Activated CD4-positive, alpha-beta T cell treated with anti-CD3 and anti-CD28 coated beads, Interleukin-2, amount 50 U/mL, for 1 hour (primary cell): Measurements from ENCODE around the gene CAPN8.

Experiments
- DNase-seq: peaks from one replicate; pipeline ENCODE4 v3.0.0-alpha.2; 2020

Gene CAPN8

DNA sequence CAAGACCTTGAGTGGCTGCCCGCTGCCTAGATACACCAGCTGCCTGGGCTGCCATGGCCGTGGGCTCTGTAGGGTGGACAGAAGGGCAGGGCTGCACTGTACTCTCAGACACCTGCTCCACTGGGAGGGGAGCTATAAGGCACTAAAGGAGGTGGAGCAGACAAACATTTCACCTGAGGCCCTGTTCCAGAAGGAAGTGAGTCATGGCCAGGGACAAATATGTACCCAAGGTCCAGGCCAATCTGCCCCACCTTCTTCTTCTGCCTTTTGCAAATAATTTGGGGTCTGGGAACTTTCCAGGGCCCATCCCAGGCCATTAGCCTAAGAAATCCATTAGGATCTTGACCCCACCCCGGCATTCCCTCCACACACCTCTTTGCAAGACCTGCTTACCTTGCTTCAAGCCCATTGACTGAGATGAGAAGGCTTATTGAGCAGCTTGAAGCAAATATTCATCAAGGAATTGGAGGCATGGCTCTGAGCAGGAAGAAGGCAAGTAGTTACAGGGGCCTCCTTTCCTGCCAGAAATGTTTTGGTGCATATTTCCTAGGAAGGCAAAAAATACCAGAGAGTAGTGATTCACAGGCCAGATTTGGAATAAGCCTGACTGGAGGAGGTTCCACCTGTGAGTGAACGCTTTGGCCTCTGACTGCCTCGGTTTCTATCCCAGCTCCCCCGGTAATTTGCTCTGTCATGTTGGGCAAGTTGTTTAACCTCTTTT lies at the start of gene CAPN8:
Gene CAPN8 (minus strand): TSS at position 110 of the 721 bp plus-strand sequence. CDS start 55 bp downstream, at position 55.
- no peak for DNase-seq

GRCh38 chr1:223714849-223715603 lies 49.5 kb upstream of the CAPN8 start:
- DNase-seq = no peak

GRCh38 chr1:223714421-223714724 lies 48.9 kb upstream of the CAPN8 start:
- DNase-seq = no peak

DNA sequence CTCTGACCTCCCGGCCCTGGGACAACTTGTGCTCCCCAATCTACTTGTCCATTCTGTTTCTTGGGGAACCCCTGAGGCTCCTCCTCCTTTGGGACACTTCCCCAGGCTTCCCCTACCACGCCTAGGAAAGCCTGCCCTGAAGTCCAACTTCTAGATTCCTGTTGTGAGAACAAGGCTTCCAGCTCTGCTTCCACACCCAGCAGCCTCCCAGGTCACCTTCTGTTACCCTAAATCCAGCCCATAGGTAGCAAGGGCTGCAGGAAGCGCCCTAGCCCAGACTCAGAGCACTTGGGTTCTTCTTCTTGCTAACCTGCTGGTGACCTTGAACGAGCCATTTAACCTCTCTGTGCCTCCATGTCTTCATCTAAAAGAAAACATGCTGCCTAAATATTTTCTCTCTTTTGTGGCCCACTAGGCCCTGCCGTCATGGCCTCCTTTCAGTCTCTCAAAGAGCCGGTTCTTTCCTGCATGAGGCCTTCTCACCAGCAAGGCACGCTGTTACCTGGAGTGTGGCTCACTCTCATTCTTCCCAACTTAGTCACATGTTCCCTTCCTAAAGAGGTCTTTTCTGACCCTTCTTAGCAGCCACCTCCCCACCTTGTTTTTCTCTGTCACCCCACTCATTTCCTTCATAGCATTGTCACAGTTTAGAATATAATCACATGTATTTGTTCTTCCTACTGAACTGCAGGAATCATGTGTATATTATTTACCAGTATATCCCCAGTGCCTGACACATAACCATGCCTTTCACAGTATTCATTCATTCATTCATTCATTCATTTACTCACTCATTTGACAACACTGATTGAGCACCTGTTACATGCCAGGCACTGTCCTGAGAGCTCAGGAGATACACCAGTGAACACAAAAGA lies 48.3 kb upstream of the CAPN8 start:
- peak; percentile 10 for DNase-seq

DNA sequence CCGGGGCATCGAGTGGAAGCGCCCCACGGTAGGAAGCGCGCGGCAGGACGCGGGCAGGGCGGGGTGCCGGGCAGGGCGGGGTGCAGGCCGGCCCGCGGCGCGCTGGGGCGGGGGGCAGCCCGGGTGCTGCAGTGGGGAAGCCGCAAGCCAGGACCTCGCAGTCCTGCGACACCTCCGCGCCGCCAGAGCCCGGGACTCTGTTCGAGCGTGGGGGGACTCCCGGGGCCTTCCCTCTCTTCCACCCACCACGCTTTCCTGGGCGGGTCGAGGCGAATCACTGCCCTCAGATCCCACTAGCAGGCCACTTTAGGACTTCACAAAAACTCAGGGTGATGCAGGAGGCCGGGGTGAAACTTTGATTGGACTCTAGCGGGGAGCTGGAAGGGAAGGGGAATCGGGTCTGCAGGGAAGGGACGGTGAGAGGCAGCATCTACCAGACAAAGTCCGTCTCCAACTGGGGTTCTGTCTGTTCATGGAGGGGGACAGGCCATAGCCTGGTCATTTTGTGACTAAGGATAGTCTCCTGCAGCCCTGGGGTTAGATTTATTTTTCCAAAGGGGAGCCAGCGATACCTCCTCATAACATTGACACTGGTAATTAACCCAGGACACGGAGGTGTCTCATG lies 47.5 kb upstream of the CAPN8 start:
- peak; percentile 33 for DNase-seq

DNA sequence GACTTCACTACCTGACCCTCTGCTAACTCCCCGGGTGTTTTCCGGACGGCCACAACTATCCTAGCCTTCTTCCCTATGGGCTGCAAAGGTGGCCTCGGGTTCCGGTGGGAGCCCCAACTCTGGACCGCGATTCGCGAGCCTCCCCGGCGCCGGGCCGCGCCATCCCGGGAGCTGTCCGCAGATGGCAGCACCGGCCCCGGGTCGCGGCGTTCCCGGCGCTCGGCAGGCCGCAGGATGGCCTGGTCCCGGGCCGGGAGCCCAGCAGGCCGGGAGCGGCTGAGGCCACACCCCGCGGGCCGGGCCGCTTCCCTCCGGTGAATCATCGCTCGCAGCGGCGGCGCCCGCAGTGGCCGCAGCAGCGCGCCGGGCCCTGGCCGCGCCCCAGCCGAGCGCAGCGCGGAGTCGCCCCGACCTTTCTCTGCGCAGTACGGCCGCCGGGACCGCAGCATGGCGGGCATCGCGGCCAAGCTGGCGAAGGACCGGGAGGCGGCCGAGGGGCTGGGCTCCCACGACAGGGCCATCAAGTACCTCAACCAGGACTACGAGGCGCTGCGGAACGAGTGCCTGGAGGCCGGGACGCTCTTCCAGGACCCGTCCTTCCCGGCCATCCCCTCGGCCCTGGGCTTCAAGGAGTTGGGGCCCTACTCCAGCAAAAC lies 46.8 kb upstream of the CAPN8 start, which contains the start of gene CAPN2:
Gene CAPN2 (plus strand): TSS at position 346 of the 656 bp plus-strand sequence. CDS start 102 bp downstream, at position 448.
- peak; percentile 54 for DNase-seq

- no peak for DNase-seq
Observed at GRCh38 chr1:223711747-223712193, 46.3 kb upstream of the CAPN8 start.

DNA sequence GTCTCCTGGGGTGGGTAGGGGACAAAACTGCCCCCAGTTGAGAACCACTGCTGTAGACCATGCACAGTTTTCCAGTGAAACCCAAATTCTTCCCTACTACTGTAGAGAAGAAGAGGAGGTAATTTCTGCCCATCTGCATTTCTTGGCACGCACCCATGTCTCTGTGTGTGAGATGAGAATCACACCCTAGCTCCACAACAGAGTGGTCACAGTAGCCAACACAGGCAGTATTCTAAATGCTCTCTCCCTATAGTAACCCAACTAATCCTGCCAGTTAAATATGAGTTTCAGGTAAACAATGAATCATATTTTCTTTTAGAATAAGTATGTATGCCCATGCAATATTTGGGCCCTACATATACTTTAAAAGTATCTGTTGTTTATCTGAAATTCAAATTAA lies 45.7 kb upstream of the CAPN8 start:
- DNase-seq = no peak

DNA sequence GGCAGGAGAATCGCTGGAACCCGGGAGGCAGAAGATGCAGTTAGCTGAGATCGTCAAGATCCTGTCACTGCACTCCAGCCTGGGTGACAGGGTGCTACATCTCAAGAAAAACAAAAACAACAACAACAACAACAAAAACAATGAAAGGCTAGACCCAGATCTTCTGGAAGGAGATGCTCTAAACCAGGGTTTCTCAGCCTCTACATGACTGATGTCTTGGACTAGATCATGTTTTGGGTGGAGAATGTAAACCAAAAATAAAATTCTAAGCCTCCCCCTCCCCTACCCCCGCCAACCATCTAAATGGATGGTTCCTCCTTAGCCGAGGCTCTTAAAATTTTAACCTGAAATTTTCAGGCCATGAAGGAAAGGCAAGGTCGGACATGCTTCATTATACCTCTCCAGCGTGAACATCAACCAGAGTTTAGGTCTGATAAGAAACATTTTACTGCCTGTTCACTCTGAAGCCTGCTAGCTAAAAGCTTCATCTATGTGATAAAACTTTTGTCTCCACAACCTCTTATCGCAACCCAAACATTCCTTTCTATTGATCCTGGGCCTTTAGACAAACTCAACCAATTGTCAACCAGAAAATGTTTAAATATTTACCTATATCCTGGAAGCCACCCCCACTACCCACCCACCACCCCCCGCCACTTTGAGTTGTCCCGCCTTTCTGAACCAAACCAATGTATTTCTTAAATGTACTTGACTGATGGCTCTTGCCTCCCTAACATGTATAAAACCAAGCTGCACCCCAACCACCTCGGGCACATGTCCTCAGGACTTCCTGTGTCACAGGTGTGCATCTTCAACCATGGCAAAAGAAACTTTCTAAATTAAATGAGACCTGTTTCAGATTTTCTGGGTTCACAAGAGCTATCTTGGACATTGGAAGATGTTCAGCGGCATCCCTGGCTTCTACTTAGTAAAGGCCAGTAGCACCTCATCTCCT lies 45.0 kb upstream of the CAPN8 start:
- DNase-seq = no peak

GRCh38 chr1:223709598-223709997 lies 44.1 kb upstream of the CAPN8 start:
- no peak for DNase-seq

DNA sequence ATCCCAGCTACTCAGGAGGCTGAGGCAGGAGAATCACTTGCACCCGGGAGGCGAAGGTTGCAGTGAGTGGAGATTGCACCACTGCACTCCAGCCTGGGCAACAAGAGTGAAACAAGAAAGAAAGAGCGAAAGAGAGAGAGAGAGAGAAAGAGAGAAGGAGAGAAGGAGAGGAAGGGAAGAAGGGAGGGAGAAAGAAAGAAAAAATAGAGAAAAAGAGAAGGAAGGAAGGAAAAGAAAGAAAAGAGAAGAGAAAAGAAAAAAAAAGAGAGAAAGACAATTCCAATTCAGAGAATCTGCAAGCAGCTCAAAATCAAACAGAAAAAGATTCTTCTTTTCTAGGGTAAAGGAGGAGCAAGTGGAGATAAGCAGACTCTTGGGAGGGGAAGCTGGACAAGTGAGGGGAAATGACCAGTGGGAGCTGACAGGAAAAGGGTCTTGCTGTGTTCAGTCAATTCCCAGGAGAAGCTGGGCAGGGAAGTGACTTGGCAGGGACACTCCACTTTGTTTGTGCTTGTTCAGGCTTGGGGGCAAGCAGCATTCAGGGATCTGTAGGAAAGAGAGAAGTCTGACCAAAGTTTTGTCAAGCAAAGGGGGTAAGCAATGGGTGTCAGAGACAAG lies 43.3 kb upstream of the CAPN8 start:
- no peak for DNase-seq

GRCh38 chr1:223708001-223708359 lies 42.5 kb upstream of the CAPN8 start:
- DNase-seq = no peak

- DNase-seq = no peak
Observed at GRCh38 chr1:223707256-223708000, 41.9 kb upstream of the CAPN8 start.

DNA sequence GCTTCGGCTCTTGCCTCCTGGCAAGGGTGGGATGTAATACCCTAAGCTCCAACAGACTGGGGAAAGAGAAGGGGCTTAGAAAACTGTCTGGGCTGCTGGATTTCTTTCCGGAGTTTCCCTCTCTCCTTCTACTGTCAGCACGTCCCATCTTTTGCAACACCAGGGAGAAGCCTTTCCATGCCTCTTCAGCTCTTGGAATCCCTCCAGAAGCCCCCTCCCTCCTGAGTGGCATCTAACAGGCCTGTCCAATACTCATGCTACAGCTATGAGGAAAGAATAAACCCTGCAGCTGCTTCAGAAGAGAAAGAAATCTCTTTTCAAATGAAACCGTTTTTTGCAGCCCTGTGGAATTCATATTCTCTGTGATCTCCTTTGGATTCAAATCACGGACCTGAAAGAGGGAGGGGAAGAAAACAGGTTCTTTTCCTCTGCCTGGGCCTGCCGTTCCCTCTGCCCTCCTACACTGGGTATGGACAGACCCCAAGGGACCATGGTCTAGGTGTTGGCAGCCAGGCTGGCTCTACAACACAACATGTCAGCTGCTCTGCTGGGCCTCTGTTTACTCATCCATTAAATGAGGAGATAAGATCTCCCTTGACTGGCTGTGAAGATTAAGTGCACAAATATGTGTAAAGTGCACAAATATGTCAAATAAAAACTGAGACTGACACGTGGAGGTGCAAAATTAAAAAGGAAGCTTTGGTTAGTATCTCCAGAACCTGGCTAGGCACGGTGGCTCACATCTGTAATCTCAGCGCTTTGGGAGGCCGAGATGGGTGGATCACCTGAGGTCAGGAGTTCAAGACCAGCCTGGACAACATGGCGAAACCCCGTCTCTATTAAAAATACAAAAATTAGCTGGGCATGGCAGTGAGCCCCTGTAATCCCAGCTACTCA lies 40.8 kb upstream of the CAPN8 start:
- no peak for DNase-seq

DNA sequence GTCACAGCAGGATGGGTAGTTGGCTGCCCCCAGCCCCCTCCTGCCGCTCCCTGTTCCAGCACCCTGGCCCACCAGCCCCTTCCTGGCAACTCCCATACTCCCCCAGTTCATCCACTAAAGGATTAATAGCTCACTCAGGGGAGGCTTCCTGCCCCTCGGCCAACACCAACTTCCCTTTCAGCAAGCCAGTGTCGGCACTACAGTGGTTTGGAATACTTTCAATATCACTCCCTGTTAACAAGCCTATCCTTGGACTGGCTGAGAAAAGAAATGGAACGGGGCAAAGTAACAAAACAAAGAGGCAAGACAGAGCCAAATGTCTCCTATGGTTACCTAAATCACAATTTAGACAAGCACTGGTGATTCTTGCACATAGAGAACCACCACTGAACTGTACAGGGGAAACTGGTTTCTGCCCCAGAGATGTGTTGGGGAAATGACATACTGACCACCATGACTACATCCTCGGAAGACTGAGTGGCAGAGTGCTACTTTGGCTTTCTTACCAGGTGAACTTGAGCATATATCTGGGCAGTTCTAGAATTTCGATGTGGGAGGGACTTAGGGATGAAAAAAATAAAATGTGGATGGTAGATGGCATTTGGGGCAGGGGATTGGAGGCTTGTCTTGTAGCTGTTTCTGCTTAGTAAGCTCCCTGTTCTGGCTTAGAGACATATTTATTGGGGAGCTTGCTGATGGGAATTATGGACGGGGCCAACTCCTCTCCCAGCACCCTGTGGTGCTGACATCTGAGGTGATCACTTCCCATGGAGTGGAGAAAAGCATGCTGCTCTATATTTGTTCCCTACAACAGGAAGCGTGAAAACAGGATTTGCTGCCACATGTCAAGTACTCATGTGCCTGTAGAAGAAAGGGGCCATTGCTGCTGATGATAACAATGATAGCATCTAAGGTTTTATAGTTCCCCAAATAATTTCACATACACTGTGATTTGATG lies 39.7 kb upstream of the CAPN8 start:
- no peak for DNase-seq

GRCh38 chr1:223703668-223704013 lies 38.1 kb upstream of the CAPN8 start:
- no peak for DNase-seq

GRCh38 chr1:223702735-223703667 lies 37.5 kb upstream of the CAPN8 start:
- no peak for DNase-seq
